Stomach (tissue), 4 donors: ENCODE data around the gene FLOT1.

ENCODE experiments used
- POLR2A ChIP-seq, 4 donors: fragments of 450-650 bp; IDR thresholded peaks; one replicate each; pipeline ENCODE4 v1.6.1; 2016; ENCODE audit warnings: antibody characterized with exemption in 4 of 4, control low read depth in 2 of 4, mild to moderate bottlenecking in 1 of 4, moderate library complexity in 1 of 4
- POLR2AphosphoS5 ChIP-seq, 3 donors: sonication (generic); formaldehyde crosslinking; IDR thresholded peaks; one replicate each; pipeline ENCODE4 v1.6.1; 2016; ENCODE audit warnings: antibody characterized with exemption in 3 of 3
- TF ChIP-seq, protein P1 (sequence below), 7 experiments: fragments of 450-650 bp in 4 of 7; fragments of 200-600 bp in 3 of 7; sonication (generic) in 3 of 7; IDR thresholded peaks; one replicate each; pipeline ENCODE4 v1.5.1; 2016 to 2019; ENCODE audit warnings: antibody characterized with exemption in 7 of 7, control low read depth in 2 of 7, mild to moderate bottlenecking in 1 of 7

GRCh38 chr6:30781743-30782424 is 39.4 kb upstream of the FLOT1 start:
- TF ChIP-seq, protein P1, sequence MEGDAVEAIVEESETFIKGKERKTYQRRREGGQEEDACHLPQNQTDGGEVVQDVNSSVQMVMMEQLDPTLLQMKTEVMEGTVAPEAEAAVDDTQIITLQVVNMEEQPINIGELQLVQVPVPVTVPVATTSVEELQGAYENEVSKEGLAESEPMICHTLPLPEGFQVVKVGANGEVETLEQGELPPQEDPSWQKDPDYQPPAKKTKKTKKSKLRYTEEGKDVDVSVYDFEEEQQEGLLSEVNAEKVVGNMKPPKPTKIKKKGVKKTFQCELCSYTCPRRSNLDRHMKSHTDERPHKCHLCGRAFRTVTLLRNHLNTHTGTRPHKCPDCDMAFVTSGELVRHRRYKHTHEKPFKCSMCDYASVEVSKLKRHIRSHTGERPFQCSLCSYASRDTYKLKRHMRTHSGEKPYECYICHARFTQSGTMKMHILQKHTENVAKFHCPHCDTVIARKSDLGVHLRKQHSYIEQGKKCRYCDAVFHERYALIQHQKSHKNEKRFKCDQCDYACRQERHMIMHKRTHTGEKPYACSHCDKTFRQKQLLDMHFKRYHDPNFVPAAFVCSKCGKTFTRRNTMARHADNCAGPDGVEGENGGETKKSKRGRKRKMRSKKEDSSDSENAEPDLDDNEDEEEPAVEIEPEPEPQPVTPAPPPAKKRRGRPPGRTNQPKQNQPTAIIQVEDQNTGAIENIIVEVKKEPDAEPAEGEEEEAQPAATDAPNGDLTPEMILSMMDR (IDR thresholded peaks at IDR 0.05): no peak
- TF ChIP-seq POLR2A (IDR thresholded peaks at IDR 0.05) (no peak), POLR2AphosphoS5 (IDR thresholded peaks at IDR 0.05) (peak; percentile 76 to 94 (median 90))
